SU-DHL-6 (cell line): ENCODE results near the gene CCDC185.

ENCODE experiments used
- H2AFZ ChIP-seq: fragments of 200-600 bp; sonication (generic); 2 replicates; pipeline ENCODE4 v1.6.1; 2014; ENCODE audit warnings: low read depth, mild to moderate bottlenecking, moderate library complexity, mixed read lengths, antibody characterized with exemption, low read length; ENCODE audit not compliant: severe bottlenecking
- H3F3A ChIP-seq: fragments of 200-600 bp; shearing (Covaris generic); 2 replicates; pipeline ENCODE4 v1.6.0; 2016; ENCODE audit warnings: antibody characterized with exemption, mild to moderate bottlenecking; ENCODE audit not compliant: insufficient read depth
- H3K27ac ChIP-seq: fragments of 200-600 bp; sonication (generic); 2 replicates; pipeline ENCODE4 v1.5.1; 2016; ENCODE audit warnings: low read depth, mild to moderate bottlenecking, low read length, moderate library complexity, mixed read lengths
- H3K27me3 ChIP-seq: fragments of 200-600 bp; sonication (generic), shearing (Covaris generic); 2 replicates; pipeline ENCODE4 v1.6.0; 2014; ENCODE audit warnings: mild to moderate bottlenecking, low read length
- H3K36me3 ChIP-seq: fragments of 200-600 bp; sonication (generic); 2 replicates; pipeline ENCODE4 v1.6.1; 2014; ENCODE audit warnings: mild to moderate bottlenecking, low read length, mixed read lengths
- H3K4me2 ChIP-seq: fragments of 300-600, 200-600 bp; shearing (Covaris generic), sonication (generic); 2 replicates; pipeline ENCODE4 v1.6.0; 2014; ENCODE audit warnings: low read length, low read depth, mild to moderate bottlenecking; ENCODE audit not compliant: poor library complexity, severe bottlenecking
- H3K4me3 ChIP-seq: fragments of 200-600 bp; sonication (generic); 2 replicates; pipeline ENCODE4 v1.5.1; 2014; ENCODE audit warnings: antibody characterized with exemption, low read length, mild to moderate bottlenecking, mixed read lengths; ENCODE audit not compliant: insufficient read depth, poor library complexity, severe bottlenecking
- H3K79me2 ChIP-seq: fragments of 200-600 bp; sonication (generic); 2 replicates; pipeline ENCODE4 v1.6.1; 2014; ENCODE audit warnings: mild to moderate bottlenecking, low read length, moderate library complexity; ENCODE audit not compliant: insufficient read depth
- H3K9ac ChIP-seq: fragments of 200-600 bp; sonication (generic); 2 replicates; pipeline ENCODE4 v1.7.0; 2014; ENCODE audit warnings: mild to moderate bottlenecking, low read length
- H3K9me2 ChIP-seq: fragments of 200-600 bp; sonication (generic); replicated peaks from 2 replicates; pipeline ENCODE4 v1.6.1; 2014; ENCODE audit warnings: low read length; ENCODE audit not compliant: insufficient read depth
- H3K9me3 ChIP-seq: fragments of 200-600 bp; sonication (generic); 2 replicates; pipeline ENCODE4 v1.6.1; 2014; ENCODE audit warnings: low read length, mixed read lengths; ENCODE audit not compliant: insufficient read depth
- H4K20me1 ChIP-seq: fragments of 200-600 bp; sonication (generic); 2 replicates; pipeline ENCODE4 v1.6.1; 2014; ENCODE audit warnings: low read depth, mild to moderate bottlenecking, antibody characterized with exemption, low read length, moderate library complexity, mixed read lengths
- EZH2phosphoT487 ChIP-seq: fragments of 200-600 bp; sonication (generic), shearing (Covaris generic); conservative IDR thresholded peaks from 2 replicates; pipeline ENCODE4 v1.6.1; 2018; ENCODE audit warnings: mild to moderate bottlenecking, antibody characterized with exemption, low read length, moderate library complexity, mixed read lengths
- TF ChIP-seq, protein P1 (sequence below): fragments of 200-600 bp; sonication (generic); IDR thresholded peaks from one replicate; pipeline ENCODE4 v1.5.1; 2017; ENCODE audit warnings: antibody characterized with exemption, mild to moderate bottlenecking, low read length, moderate library complexity; ENCODE audit not compliant: insufficient read depth, poor library complexity, severe bottlenecking

CCDC185 gene

DNA sequence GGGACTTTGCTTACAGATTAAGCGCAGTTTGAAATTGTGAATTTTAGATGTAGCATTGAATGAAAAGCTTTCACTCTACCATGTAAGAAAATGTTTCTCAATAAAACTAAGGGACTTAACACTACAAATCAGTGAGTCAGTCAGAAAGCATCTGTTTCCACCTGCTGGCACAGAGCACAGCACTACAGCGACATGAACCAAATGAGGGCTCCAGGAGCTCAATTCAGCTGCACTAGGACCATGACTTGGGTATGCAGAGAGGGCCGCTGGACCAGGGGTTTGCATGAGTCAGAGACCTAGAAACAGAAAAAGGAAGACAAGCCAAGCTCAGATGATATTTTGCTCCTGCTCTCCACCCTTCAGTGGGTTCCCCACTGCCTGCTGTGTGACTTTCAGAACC, 34.4 kb upstream of the CCDC185 start:
- H3K4me2 ChIP-seq: no peak overlapping the region
- H3K27ac ChIP-seq: no peak overlapping the region
- no peaks in the 10 kb centered on the region for H3K9me3 ChIP-seq
- H3K79me2 ChIP-seq: no peaks in the 10 kb centered on the region
- no peaks in the 10 kb centered on the region for H3F3A ChIP-seq
- no peak overlapping the region for H3K4me3 ChIP-seq
- TF ChIP-seq, protein P1, sequence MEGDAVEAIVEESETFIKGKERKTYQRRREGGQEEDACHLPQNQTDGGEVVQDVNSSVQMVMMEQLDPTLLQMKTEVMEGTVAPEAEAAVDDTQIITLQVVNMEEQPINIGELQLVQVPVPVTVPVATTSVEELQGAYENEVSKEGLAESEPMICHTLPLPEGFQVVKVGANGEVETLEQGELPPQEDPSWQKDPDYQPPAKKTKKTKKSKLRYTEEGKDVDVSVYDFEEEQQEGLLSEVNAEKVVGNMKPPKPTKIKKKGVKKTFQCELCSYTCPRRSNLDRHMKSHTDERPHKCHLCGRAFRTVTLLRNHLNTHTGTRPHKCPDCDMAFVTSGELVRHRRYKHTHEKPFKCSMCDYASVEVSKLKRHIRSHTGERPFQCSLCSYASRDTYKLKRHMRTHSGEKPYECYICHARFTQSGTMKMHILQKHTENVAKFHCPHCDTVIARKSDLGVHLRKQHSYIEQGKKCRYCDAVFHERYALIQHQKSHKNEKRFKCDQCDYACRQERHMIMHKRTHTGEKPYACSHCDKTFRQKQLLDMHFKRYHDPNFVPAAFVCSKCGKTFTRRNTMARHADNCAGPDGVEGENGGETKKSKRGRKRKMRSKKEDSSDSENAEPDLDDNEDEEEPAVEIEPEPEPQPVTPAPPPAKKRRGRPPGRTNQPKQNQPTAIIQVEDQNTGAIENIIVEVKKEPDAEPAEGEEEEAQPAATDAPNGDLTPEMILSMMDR: no peak
- TF ChIP-seq EZH2phosphoT487: no peak
- H4K20me1 ChIP-seq: no peaks in the 10 kb centered on the region
- H3K9ac ChIP-seq: no peak overlapping the region
- H3K27me3 ChIP-seq: no peaks in the 10 kb centered on the region
- no peaks in the 10 kb centered on the region for H3K36me3 ChIP-seq
- H2AFZ ChIP-seq: no peak overlapping the region
- H3K9me2 ChIP-seq: no peaks in the 10 kb centered on the region

GRCh38 chr1:223363057-223363855, 30.0 kb upstream of the CCDC185 start:
- H3K9ac ChIP-seq: peak overlapping the region; percentile 43
- H3K9me2 ChIP-seq: no peaks in the 10 kb centered on the region
- H3K4me2 ChIP-seq: peak overlapping the region; percentile 54

GRCh38 chr1:223363856-223364684, 29.1 kb upstream of the CCDC185 start, which contains the start of gene SUSD4:
Gene SUSD4 (minus strand): TSS chr1:223364176. CDS start chr1:223363425, 751 bp downstream.
- Histone ChIP-seq H4K20me1 (no peaks in the 10 kb centered on the region), H2AFZ (peak within 1 kb of the TSS; percentile 51), H3K36me3 (no peaks in the 10 kb centered on the region), H3K9me3 (no peaks in the 10 kb centered on the region), H3K4me3 (peak within 1 kb of the TSS; percentile 48), H3K27me3 (no peaks in the 10 kb centered on the region), H3K79me2 (no peaks in the 10 kb centered on the region), H3K4me2 (peak within 1 kb of the TSS; percentile 54), H3K9ac (peak within 1 kb of the TSS; percentile 43), H3K27ac (no peak within 1 kb of the TSS), H3K9me2 (no peaks in the 10 kb centered on the region), H3F3A (no peaks in the 10 kb centered on the region)
- TF ChIP-seq, protein P1: no peak
- no peak for TF ChIP-seq EZH2phosphoT487

More at GRCh38 chr1:223363057-223363855, 30.0 kb upstream of the CCDC185 start:
- H3K9me3 ChIP-seq: no peaks in the 10 kb centered on the region
- no peaks in the 10 kb centered on the region for H3K79me2 ChIP-seq
- no peaks in the 10 kb centered on the region for H3K36me3 ChIP-seq
- H3K27ac ChIP-seq: no peak overlapping the region
- H2AFZ ChIP-seq: peak overlapping the region; percentile 51
- H3K4me3 ChIP-seq: peak overlapping the region; percentile 48
- H3F3A ChIP-seq: no peaks in the 10 kb centered on the region
- TF ChIP-seq EZH2phosphoT487: no peak
- TF ChIP-seq, protein P1: no peak
- H4K20me1 ChIP-seq: no peaks in the 10 kb centered on the region
- H3K27me3 ChIP-seq: no peaks in the 10 kb centered on the region
